HG02981 (cell line): Measurements from ENCODE around the gene STX16.
"Not testable (repeated sequence)": the region's sequence is repeated elsewhere in the genome, so short reads cannot be mapped to it uniquely, and the experiment has no call there.

Experiments used
- ATAC-seq: cut with Tn5 transposase; IDR thresholded peaks from one replicate; pipeline ENCODE4 v1.9.1; 2021; ENCODE audit warnings: mild to moderate bottlenecking, moderate library complexity; ENCODE audit not compliant: unreplicated experiment

The STX16 gene

GRCh38 chr20:58635279-58635665, 15.8 kb upstream of the STX16 start:
- no peak for ATAC-seq

- no peak for ATAC-seq
Observed at GRCh38 chr20:58636396-58636982, 14.6 kb upstream of the STX16 start.

- no peak for ATAC-seq
Observed at GRCh38 chr20:58636983-58637421, 14.1 kb upstream of the STX16 start.

GRCh38 chr20:58637466-58638213, 13.4 kb upstream of the STX16 start:
- ATAC-seq = no peak

- ATAC-seq = no peak
Observed at GRCh38 chr20:58638467-58639181, 12.5 kb upstream of the STX16 start.

GRCh38 chr20:58639182-58640146, 11.6 kb upstream of the STX16 start:
- ATAC-seq = no peak

- no peak for ATAC-seq
Observed at GRCh38 chr20:58640446-58640845, 10.6 kb upstream of the STX16 start.

- ATAC-seq = no peak
Observed at GRCh38 chr20:58642441-58642840, 8.6 kb upstream of the STX16 start.

- not testable (repeated sequence) for ATAC-seq
Observed at GRCh38 chr20:58642896-58643295, 8.2 kb upstream of the STX16 start.

- no peak for ATAC-seq
Observed at GRCh38 chr20:58645412-58645968, 5.6 kb upstream of the STX16 start.

- no peak for ATAC-seq
Observed at GRCh38 chr20:58646257-58646656, 4.8 kb upstream of the STX16 start.

GRCh38 chr20:58646703-58647102, 4.4 kb upstream of the STX16 start:
- no peak for ATAC-seq

GRCh38 chr20:58647162-58647795, 3.8 kb upstream of the STX16 start:
- ATAC-seq = no peak

GRCh38 chr20:58647796-58648501, 3.1 kb upstream of the STX16 start:
- no peak for ATAC-seq

GRCh38 chr20:58648502-58648825, 2.6 kb upstream of the STX16 start:
- not testable (repeated sequence) for ATAC-seq

GRCh38 chr20:58649288-58650180, 1.5 kb upstream of the STX16 start:
- ATAC-seq = no peak

GRCh38 chr20:58650181-58650775, 805 bp upstream of the STX16 start:
- ATAC-seq = peak; percentile 11

GRCh38 chr20:58651559-58651945, 469 bp downstream of the STX16 start:
- ATAC-seq = no peak
